Measurements from ENCODE around the gene OLFM2.
"Not testable (repeated sequence)": the region's sequence is repeated elsewhere in the genome, so short reads cannot be mapped to it uniquely, and the experiment has no call there.

Gene OLFM2

GRCh38 chr19:9838324-9838723 lies 98.0 kb downstream of the OLFM2 start:
- in situ Hi-C loops (cut with MboI; ENCODE audit: low sequenced_read_pairs): no loop called here

DNA sequence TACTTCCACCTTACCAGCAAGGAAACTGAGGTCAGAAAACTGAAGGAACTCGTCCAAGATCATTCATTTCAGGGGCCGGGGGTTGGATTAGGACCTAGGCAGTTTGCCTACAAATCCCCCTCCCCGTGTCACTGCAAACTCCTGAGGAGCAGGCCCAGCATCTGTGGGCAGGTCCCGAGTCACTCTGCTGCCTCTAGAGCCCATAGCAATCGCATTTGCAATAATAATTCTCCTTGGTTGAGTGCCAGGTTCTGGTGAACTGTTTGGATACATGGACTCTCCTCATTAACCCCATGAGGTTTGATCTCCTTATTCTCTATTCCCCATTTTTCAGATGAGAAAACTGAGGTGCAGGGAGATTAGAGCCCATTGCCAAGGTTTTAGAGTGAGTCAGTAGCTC lies 100.3 kb downstream of the OLFM2 start:
- in situ Hi-C loops (cut with MboI; ENCODE audit: low sequenced_read_pairs): no loop called here

DNA sequence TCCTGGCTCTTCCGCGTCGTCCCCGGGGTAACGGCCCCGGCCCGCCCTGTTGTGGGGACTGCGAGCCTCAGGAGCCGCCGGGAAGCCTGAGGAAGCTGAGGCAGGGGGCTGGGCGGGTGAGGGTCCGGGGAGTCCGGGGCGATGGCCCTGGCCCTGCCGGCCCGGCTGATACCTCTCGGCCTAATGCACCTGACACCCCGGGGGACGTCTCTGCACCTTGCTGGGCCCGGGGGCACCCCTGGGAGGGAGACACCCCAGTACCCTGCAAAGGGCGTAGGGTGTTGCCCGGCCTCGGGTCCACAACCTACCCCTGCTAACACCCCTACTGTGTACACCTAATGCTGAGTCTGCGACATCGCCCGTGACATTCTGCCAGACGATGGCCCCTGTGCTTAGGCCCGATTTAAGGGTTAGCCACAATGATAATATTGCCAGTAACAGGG lies 100.8 kb downstream of the OLFM2 start:
- in situ Hi-C loops (cut with MboI; ENCODE audit: low sequenced_read_pairs): no loop called here

- in situ Hi-C loops (cut with MboI; ENCODE audit: low sequenced_read_pairs): no loop called here
Observed at GRCh38 chr19:9834726-9835506, 101.4 kb downstream of the OLFM2 start, which contains the start of gene PIN1. Gene PIN1, plus strand, starts transcription at chr19:9835318. Its CDS starts 27 bp downstream, at chr19:9835345.

DNA sequence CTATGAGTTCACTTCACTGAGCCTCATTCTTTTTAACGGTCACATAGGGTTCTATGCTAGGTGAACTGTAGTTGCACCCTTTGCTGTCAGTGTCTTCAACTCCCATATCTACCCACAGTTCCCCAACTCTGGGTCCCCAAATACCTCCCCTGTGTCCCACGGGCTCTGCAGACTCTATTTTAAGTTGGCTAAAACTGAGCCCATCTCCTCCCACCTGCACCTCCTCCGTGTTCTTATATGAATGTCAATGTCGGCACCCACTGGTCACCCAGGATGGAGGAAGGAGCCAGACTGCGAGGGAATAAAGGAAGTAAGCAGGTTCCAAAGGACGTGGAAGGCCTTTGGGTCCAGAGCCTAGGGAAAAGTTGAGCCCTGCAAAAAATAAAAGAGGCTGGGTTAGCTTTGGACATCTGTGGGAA lies 102.0 kb downstream of the OLFM2 start:
- in situ Hi-C loops (cut with MboI; ENCODE audit: low sequenced_read_pairs): no loop called here

GRCh38 chr19:9828551-9829063 lies 107.7 kb downstream of the OLFM2 start:
- in situ Hi-C loops (cut with MboI; ENCODE audit: low sequenced_read_pairs): no loop called here

- in situ Hi-C loops (cut with MboI; ENCODE audit: low sequenced_read_pairs): no loop called here
Observed at GRCh38 chr19:9827289-9828238, 108.8 kb downstream of the OLFM2 start, which contains the start of gene UBL5. Gene UBL5, plus strand, starts transcription at chr19:9827918. Its CDS starts 420 bp downstream, at chr19:9828338.

GRCh38 chr19:9823816-9824215 lies 112.5 kb downstream of the OLFM2 start:
- in situ Hi-C loops (cut with MboI; ENCODE audit: low sequenced_read_pairs): no loop called here

- in situ Hi-C loops (cut with MboI; ENCODE audit: low sequenced_read_pairs): not testable (repeated sequence)
Observed at GRCh38 chr19:9820034-9820433, 116.3 kb downstream of the OLFM2 start.

DNA sequence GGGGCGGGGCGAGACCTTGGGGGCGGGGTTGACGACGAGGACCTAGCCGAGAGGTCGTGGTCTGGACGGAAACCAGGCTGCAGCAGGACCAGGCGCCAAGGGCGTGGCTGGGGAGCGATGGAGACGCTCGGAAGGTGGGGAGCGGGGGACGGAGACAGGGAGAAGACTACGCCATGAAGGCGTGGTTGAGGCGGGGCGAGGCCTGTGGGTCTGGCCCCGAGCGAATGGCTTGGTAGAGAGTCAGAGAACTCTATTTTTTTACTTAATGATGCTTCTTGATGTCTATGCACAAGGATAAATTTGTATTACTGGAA lies 116.8 kb downstream of the OLFM2 start:
- in situ Hi-C loops (cut with MboI; ENCODE audit: low sequenced_read_pairs): no loop called here

GRCh38 chr19:9818734-9819595 lies 117.3 kb downstream of the OLFM2 start, which contains the start of gene FBXL12:
Gene FBXL12, minus strand, starts transcription at chr19:9819079. Its CDS starts 266 bp downstream, at chr19:9818813.
- in situ Hi-C loops (cut with MboI; ENCODE audit: low sequenced_read_pairs): no loop called here

- in situ Hi-C loops (cut with MboI; ENCODE audit: low sequenced_read_pairs): no loop called here
Observed at GRCh38 chr19:9818175-9818733, 118.1 kb downstream of the OLFM2 start.

DNA sequence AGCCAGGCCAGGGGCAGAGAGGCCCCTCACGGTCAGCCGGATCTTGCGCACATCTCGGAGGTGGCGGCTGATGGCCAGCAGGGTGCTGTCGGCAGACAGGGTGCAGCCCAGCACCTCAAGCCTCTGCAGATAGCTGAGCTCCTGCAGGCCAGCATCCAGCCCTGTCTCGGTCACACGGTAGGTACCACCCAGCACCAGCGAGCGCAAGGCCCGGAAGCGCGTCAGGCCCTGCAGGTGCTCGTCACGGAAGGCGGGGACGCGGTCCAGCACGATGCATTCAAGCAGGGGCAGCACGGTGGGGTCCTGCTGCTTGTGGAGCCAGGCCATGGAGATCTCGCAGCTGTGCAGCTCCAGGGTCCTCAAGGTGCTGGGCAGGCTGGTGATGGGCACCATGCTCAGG lies 125.2 kb downstream of the OLFM2 start:
- in situ Hi-C loops (cut with MboI; ENCODE audit: low sequenced_read_pairs): no loop called here

- in situ Hi-C loops (cut with MboI; ENCODE audit: low sequenced_read_pairs): no loop called here
Observed at GRCh38 chr19:9808855-9809824, 127.2 kb downstream of the OLFM2 start.

- in situ Hi-C loops (cut with MboI; ENCODE audit: low sequenced_read_pairs): no loop called here
Observed at GRCh38 chr19:9806803-9807202, 129.5 kb downstream of the OLFM2 start.

Data from HL-60/S4 treated with retinoic acid at 250 ng/mL for 4 days and 3 days (cell line).